Measurements from ENCODE around the gene EYS. TPM values are rescaled to one million over a fixed set of nuclear protein-coding genes. Genes with fewer than 3 reads are reported as not detected.

Gene EYS
- total RNA-seq, 1 experiment from 2014 or later, result 1.5 TPM

- TF ChIP-seq CTCF (IDR thresholded peaks at IDR 0.05; ENCODE audit: unreplicated experiment), result no peak
- Mint-ChIP-seq H3K9me3 (ENCODE audit: unreplicated experiment) (no peaks in the 10 kb centered on the region), H3K4me3 (ENCODE audit: unreplicated experiment) (no peak overlapping the region), H3K4me1 (ENCODE audit: insufficient read depth, unreplicated experiment) (no peaks in the 10 kb centered on the region), H3K36me3 (ENCODE audit: insufficient read depth, unreplicated experiment) (no peaks in the 10 kb centered on the region), H3K27me3 (ENCODE audit: insufficient read depth, unreplicated experiment) (no peaks in the 10 kb centered on the region), H3K27ac (ENCODE audit: low read depth, unreplicated experiment) (no peak overlapping the region)
- ChIA-PET CTCF (interaction anchor here (0.9 to 1.4 kb wide), 2 partner anchors 11 to 438 kb away, joined by 3 to 7 read pairs; no protein-coding TSS in a partner anchor), POLR2A (interaction anchor here (0.7 to 1.7 kb wide), 2 partner anchors 17 to 438 kb away, joined by 3 to 7 read pairs; no protein-coding TSS in a partner anchor)
- no TSS peak for BruUV-seq (replicated peaks)
- intact Hi-C loops (cut with micrococcal nuclease), result no loop called here
- no peak for DNase-seq (ENCODE audit: unreplicated experiment)
Observed at GRCh38 chr6:63790334-63790733, 1916.7 kb downstream of the EYS start.

- intact Hi-C loops (cut with micrococcal nuclease), result no loop called here
- no TSS peak for BruUV-seq (replicated peaks)
- no peak overlapping the region for H3K4me3 Mint-ChIP-seq (ENCODE audit: unreplicated experiment)
- TF ChIP-seq CTCF (IDR thresholded peaks at IDR 0.05; ENCODE audit: unreplicated experiment), result no peak
- no peaks in the 10 kb centered on the region for H3K36me3 Mint-ChIP-seq (ENCODE audit: insufficient read depth, unreplicated experiment)
- H3K9me3 Mint-ChIP-seq (ENCODE audit: unreplicated experiment), result no peaks in the 10 kb centered on the region
- ChIA-PET POLR2A (interaction anchor here (0.5 to 1.7 kb wide), 5 partner anchors 9 to 969 kb away, joined by 3 to 7 read pairs (median 3); no protein-coding TSS in a partner anchor), CTCF (interaction anchor here (1.1 kb wide), 1 partner anchor 73 kb away, joined by 4 read pairs; no protein-coding TSS in a partner anchor)
- no peaks in the 10 kb centered on the region for H3K27me3 Mint-ChIP-seq (ENCODE audit: insufficient read depth, unreplicated experiment)
- H3K4me1 Mint-ChIP-seq (ENCODE audit: insufficient read depth, unreplicated experiment), result no peaks in the 10 kb centered on the region
- DNase-seq (ENCODE audit: unreplicated experiment), result no peak
- no peak overlapping the region for H3K27ac Mint-ChIP-seq (ENCODE audit: low read depth, unreplicated experiment)
Observed at GRCh38 chr6:63789699-63790098, 1917.3 kb downstream of the EYS start.

DNA sequence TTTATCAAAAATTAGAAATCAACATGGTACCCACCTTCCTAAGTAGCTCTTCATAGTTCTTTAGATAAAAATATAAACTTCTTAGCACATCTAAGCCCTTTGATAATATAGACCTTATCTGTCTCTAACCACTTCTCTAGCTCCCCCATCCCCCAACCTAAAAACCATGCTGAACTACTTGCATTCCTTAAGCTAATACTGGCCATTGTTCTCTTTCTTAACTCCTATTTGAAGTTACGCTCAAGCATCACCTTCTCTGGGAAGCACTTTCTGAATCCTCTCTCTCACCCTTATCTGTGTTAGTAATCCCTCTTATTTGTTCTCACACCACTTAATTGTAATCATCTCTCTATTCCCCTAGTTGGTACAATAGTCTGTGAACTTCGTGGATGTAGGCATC lies 1918.5 kb downstream of the EYS start:
- no TSS peak for BruUV-seq (replicated peaks)
- no peak overlapping the region for H3K4me3 Mint-ChIP-seq (ENCODE audit: unreplicated experiment)
- H3K36me3 Mint-ChIP-seq (ENCODE audit: insufficient read depth, unreplicated experiment), result no peaks in the 10 kb centered on the region
- intact Hi-C loops (cut with micrococcal nuclease), result no loop called here
- H3K9me3 Mint-ChIP-seq (ENCODE audit: unreplicated experiment), result no peaks in the 10 kb centered on the region
- H3K27ac Mint-ChIP-seq (ENCODE audit: low read depth, unreplicated experiment), result no peak overlapping the region
- no peak for TF ChIP-seq CTCF (IDR thresholded peaks at IDR 0.05; ENCODE audit: unreplicated experiment)
- no peaks in the 10 kb centered on the region for H3K27me3 Mint-ChIP-seq (ENCODE audit: insufficient read depth, unreplicated experiment)
- no peak for DNase-seq (ENCODE audit: unreplicated experiment)
- POLR2A ChIA-PET, result interaction anchor here (0.8 to 1.7 kb wide), 3 partner anchors 10 to 15 kb away, joined by 3 to 7 read pairs (median 5); no protein-coding TSS in a partner anchor
- H3K4me1 Mint-ChIP-seq (ENCODE audit: insufficient read depth, unreplicated experiment), result no peaks in the 10 kb centered on the region
- CTCF ChIA-PET, result interaction anchor here (0.6 to 1.2 kb wide), 4 partner anchors 14 to 444 kb away, joined by 3 to 6 read pairs (median 4); no protein-coding TSS in a partner anchor

GRCh38 chr6:63787021-63787420 lies 1920.0 kb downstream of the EYS start:
- TF ChIP-seq CTCF (IDR thresholded peaks at IDR 0.05; ENCODE audit: unreplicated experiment), result no peak
- no peak overlapping the region for H3K4me3 Mint-ChIP-seq (ENCODE audit: unreplicated experiment)
- H3K4me1 Mint-ChIP-seq (ENCODE audit: insufficient read depth, unreplicated experiment), result no peaks in the 10 kb centered on the region
- no peaks in the 10 kb centered on the region for H3K9me3 Mint-ChIP-seq (ENCODE audit: unreplicated experiment)
- intact Hi-C loops (cut with micrococcal nuclease), result no loop called here
- no peaks in the 10 kb centered on the region for H3K36me3 Mint-ChIP-seq (ENCODE audit: insufficient read depth, unreplicated experiment)
- CTCF ChIA-PET, result interaction anchor here (0.6 to 0.8 kb wide), 3 partner anchors 12 to 479 kb away, joined by 4 to 5 read pairs (median 5); no protein-coding TSS in a partner anchor
- DNase-seq (ENCODE audit: unreplicated experiment), result peak; percentile 44
- no peak overlapping the region for H3K27ac Mint-ChIP-seq (ENCODE audit: low read depth, unreplicated experiment)
- no peaks in the 10 kb centered on the region for H3K27me3 Mint-ChIP-seq (ENCODE audit: insufficient read depth, unreplicated experiment)
- POLR2A ChIA-PET, result no interaction called here
- BruUV-seq (replicated peaks), result no TSS peak

All from MCF 10A (cell line).